ENCODE data around the gene PTGES3. TPM values are rescaled to one million over a fixed set of nuclear protein-coding genes. Genes with fewer than 3 reads are reported as not detected.
A peak's percentile ranks its signal among the peaks of the same experiment; 100 is the strongest.

The PTGES3 gene
- total and polyA plus RNA-seq, 2 experiments from 2014 or later: 334 to 442 TPM

- Histone ChIP-seq H3K79me2 (replicated peaks; ENCODE audit: insufficient read depth) (peaks cover 66% of the 10 kb centered on the region), H3K27ac (ENCODE audit: low read depth) (no peak overlapping the region), H3K4me2 (no peak overlapping the region), H3K36me3 (ENCODE audit: insufficient read depth) (peaks cover 63% of the 10 kb centered on the region), H4K20me1 (replicated peaks; ENCODE audit: insufficient read depth) (peaks cover 49% of the 10 kb centered on the region), H2AFZ (no peak overlapping the region), H3K27me3 (ENCODE audit: insufficient read depth) (no peaks in the 10 kb centered on the region), H3K9me2 (ENCODE audit: insufficient read depth) (no peaks in the 10 kb centered on the region), H3K4me1 (ENCODE audit: insufficient read depth) (no peaks in the 10 kb centered on the region), H3K4me3 (no peak overlapping the region), H3F3A (replicated peaks; ENCODE audit: low read depth) (peaks cover 11% of the 10 kb centered on the region)
- no peak for TF ChIP-seq CTCF (conservative IDR thresholded peaks at IDR 0.05; ENCODE audit: low read depth in 2 of 2)
- no peak for TF ChIP-seq ZNF331 (CRISPR knock-in tag; IDR thresholded peaks at IDR 0.05; ENCODE audit: low read depth)
- no peak for TF ChIP-seq CREB1 (CRISPR knock-in tag; IDR thresholded peaks at IDR 0.05; ENCODE audit: low read depth)
- TF ChIP-seq REST (IDR thresholded peaks at IDR 0.05; ENCODE audit: unreplicated experiment): no peak
- no peak for TF ChIP-seq JUNB (IDR thresholded peaks at IDR 0.05; ENCODE audit: unreplicated experiment)
- TF ChIP-seq ZNF114 (CRISPR knock-in tag; IDR thresholded peaks at IDR 0.05): no peak
- no peak for TF ChIP-seq EZH2 (IDR thresholded peaks at IDR 0.05; ENCODE audit: low read depth, unreplicated experiment)
- no peak for TF ChIP-seq ETS1 (IDR thresholded peaks at IDR 0.05)
- TF ChIP-seq EZH2phosphoT487 (IDR thresholded peaks at IDR 0.05; ENCODE audit: unreplicated experiment): no peak
- TF ChIP-seq ZNF462 (CRISPR knock-in tag; IDR thresholded peaks at IDR 0.05): no peak
- TF ChIP-seq STAT1 (IDR thresholded peaks at IDR 0.05; ENCODE audit: unreplicated experiment): no peak
- TF ChIP-seq NANOG (IDR thresholded peaks at IDR 0.05; ENCODE audit: borderline replicate concordance): no peak
- no peak for TF ChIP-seq POLR2AphosphoS5 (IDR thresholded peaks at IDR 0.05; ENCODE audit: low read depth)
- no peaks in the 10 kb centered on the region for H3K4me1 Mint-ChIP-seq
- no peaks in the 10 kb centered on the region for H3K9me3 Mint-ChIP-seq
- no peak overlapping the region for H3K4me3 Mint-ChIP-seq
- H3K27me3 Mint-ChIP-seq (ENCODE audit: insufficient read depth, low read depth, poor library complexity): no peaks in the 10 kb centered on the region
- DNase-seq (ENCODE audit: low spot score) (no peak), ATAC-seq (no peak)
- peaks cover 85% of the 10 kb centered on the region for H3K36me3 Mint-ChIP-seq (ENCODE audit: low read depth)
- peak overlapping the region; percentile 48 for H3K27ac Mint-ChIP-seq
Observed at GRCh38 chr12:56670836-56671235, 17.2 kb downstream of the PTGES3 start.

All from GM23338 (cell line).